HCT116 (cell line): Measurements from ENCODE around the gene GPR108. TPM values are rescaled to one million over a fixed set of nuclear protein-coding genes. Genes with fewer than 3 reads are reported as not detected.

ENCODE experiments used
- ATAC-seq: fragments of 200-7000 bp; cut with Tn5 transposase; 2 replicates; pipeline ENCODE4 v1.9.1; 2020; ENCODE audit warnings: mild to moderate bottlenecking, moderate library complexity
- BruUV-seq: library from RNA; stranded (reverse); fragments of 400-500 nt; replicated peaks from 2 replicates; lab custom pipeline; 2021; lab: Mats Ljungman, UMichigan
- CTCF ChIA-PET: fragments of 300-600 bp; sonication (Branson Sonifier 250); formaldehyde crosslinking; loops from one replicate; lab custom pipeline; 2021; ENCODE audit warnings: antibody characterized with exemption; lab: Charles Lee
- POLR2A ChIA-PET: fragments of 300-600, 350-600 bp; sonication (Branson Sonifier 250); formaldehyde crosslinking; loops from one replicate; lab custom pipeline; 2021; ENCODE audit warnings: antibody characterized with exemption; lab: Charles Lee
- RAD21 ChIA-PET, 2 experiments: fragments of 300-600 bp; sonication (Branson Sonifier 250); formaldehyde crosslinking; loops; one replicate each; lab custom pipeline; 2023; ENCODE audit warnings: low total read pairs in 2 of 2; ENCODE audit not compliant: uncharacterized antibody in 2 of 2, unreplicated experiment in 2 of 2, low non-redundant PET in 1 of 2; lab: Charles Lee
- DNase-seq: peaks from one replicate; pipeline ENCODE4 v3.0.0-alpha.2; 2010; ENCODE audit warnings: low read depth, low spot score
- H2AFZ ChIP-seq: fragments of 200-600 bp; shearing (Covaris generic), sonication (generic); 2 replicates; pipeline ENCODE4 v1.6.1; 2017; ENCODE audit warnings: low read depth, mixed run types, mixed read lengths, antibody characterized with exemption, low read length; ENCODE audit not compliant: poor library complexity, severe bottlenecking
- H3K27ac ChIP-seq: 2 replicates; pipeline ENCODE4 v1.5.1; 2012; ENCODE audit warnings: low read depth, low read length
- H3K27me3 ChIP-seq: fragments of 200-600 bp; sonication (generic); 2 replicates; pipeline ENCODE4 v1.6.1; 2016; ENCODE audit warnings: mixed run types, low read length, mixed read lengths; ENCODE audit not compliant: insufficient read depth
- H3K36me3 ChIP-seq, 2 experiments: fragments of 200-500 bp in 1 of 2; fragments of 200-600 bp in 1 of 2; sonication (Bioruptor generic) in 1 of 2; sonication (generic) in 1 of 2; 2 replicates each; pipeline versions ENCODE4 v1.5.1 to v1.6.1; 2014 to 2016; ENCODE audit warnings: low read length in 2 of 2, inconsistent platforms in 1 of 2, mixed read lengths in 1 of 2, mixed run types in 1 of 2; ENCODE audit not compliant: insufficient read depth in 2 of 2, control insufficient read depth in 1 of 2
- H3K4me1 ChIP-seq, 2 experiments: fragments of 200-600 bp in 1 of 2; sonication (generic) in 1 of 2; 2 replicates each; pipeline versions ENCODE4 v1.5.1 to v1.6.1; 2012 to 2017; ENCODE audit warnings: low read length in 2 of 2, inconsistent platforms in 1 of 2, mild to moderate bottlenecking in 1 of 2, mixed read lengths in 1 of 2, mixed run types in 1 of 2, moderate library complexity in 1 of 2; ENCODE audit not compliant: insufficient read depth in 2 of 2, control insufficient read depth in 1 of 2
- H3K4me2 ChIP-seq: fragments of 200-600 bp; sonication (generic); 2 replicates; pipeline ENCODE4 v1.6.1; 2017; ENCODE audit warnings: mixed run types, low read length, mixed read lengths
- H3K4me3 ChIP-seq, 2 experiments: fragments of 200-600 bp in 1 of 2; sonication (generic) in 1 of 2; replicated peaks in 1 of 2; 2 replicates each; pipeline ENCODE4 v1.5.1; 2011 to 2016; ENCODE audit warnings: low read length in 2 of 2, control low read depth in 1 of 2, low read depth in 1 of 2, mild to moderate bottlenecking in 1 of 2, mixed read lengths in 1 of 2, mixed run types in 1 of 2
- H3K79me2 ChIP-seq: fragments of 200-600 bp; sonication (generic); 2 replicates; pipeline ENCODE4 v1.6.1; 2017; ENCODE audit warnings: mild to moderate bottlenecking, mixed run types, low read length, moderate library complexity, mixed read lengths; ENCODE audit not compliant: insufficient read depth
- H3K9ac ChIP-seq: fragments of 200-600 bp; sonication (generic); 2 replicates; pipeline ENCODE4 v1.6.1; 2016; ENCODE audit warnings: low read length, mixed read lengths
- H3K9me2 ChIP-seq: fragments of 200-600 bp; sonication (generic), shearing (Covaris generic); 2 replicates; pipeline ENCODE4 v1.6.1; 2017; ENCODE audit warnings: mixed run types, mild to moderate bottlenecking, moderate library complexity; ENCODE audit not compliant: insufficient read depth
- H3K9me3 ChIP-seq, 2 experiments: fragments of 200-500 bp in 1 of 2; fragments of 200-600 bp in 1 of 2; sonication (Bioruptor generic) in 1 of 2; sonication (generic) in 1 of 2; 2 replicates each; pipeline ENCODE4 v1.6.1; 2014 to 2017; ENCODE audit warnings: low read length in 2 of 2, mixed read lengths in 2 of 2, inconsistent platforms in 1 of 2, low read depth in 1 of 2, mild to moderate bottlenecking in 1 of 2, mixed run types in 1 of 2, moderate library complexity in 1 of 2; ENCODE audit not compliant: control insufficient read depth in 1 of 2, insufficient read depth in 1 of 2
- H4K20me1 ChIP-seq: fragments of 200-600 bp; sonication (generic), shearing (Covaris generic); 2 replicates; pipeline ENCODE4 v1.6.1; 2017; ENCODE audit warnings: mixed run types, mild to moderate bottlenecking, moderate library complexity; ENCODE audit not compliant: insufficient read depth
- EZH2 ChIP-seq: fragments of 200-600 bp; sonication (generic); IDR thresholded peaks from 2 replicates; pipeline ENCODE4 v1.6.1; 2017; ENCODE audit warnings: antibody characterized with exemption, mixed run types
- EZH2phosphoT487 ChIP-seq: fragments of 200-600 bp; IDR thresholded peaks from 2 replicates; pipeline ENCODE4 v1.6.1; 2018; ENCODE audit warnings: antibody characterized with exemption, borderline replicate concordance
- FOSL1 ChIP-seq: IDR thresholded peaks from 2 replicates; pipeline ENCODE4 v1.6.1; 2012; ENCODE audit warnings: low read depth
- JUND ChIP-seq: IDR thresholded peaks from 2 replicates; pipeline ENCODE4 v1.6.1; 2012
- POLR2A ChIP-seq: IDR thresholded peaks from 2 replicates; pipeline ENCODE4 v1.7.0; 2011; ENCODE audit warnings: borderline replicate concordance; ENCODE audit not compliant: insufficient read depth, insufficient read length; ENCODE audit errors: extremely low read depth
- POLR2AphosphoS5 ChIP-seq: IDR thresholded peaks from 2 replicates; pipeline ENCODE4 v1.6.1; 2011; ENCODE audit warnings: mild to moderate bottlenecking, low read depth, low read length, moderate library complexity
- RAD21 ChIP-seq: IDR thresholded peaks from 2 replicates; pipeline ENCODE4 v1.6.1; 2012; ENCODE audit warnings: low read depth, mild to moderate bottlenecking
- SIN3A ChIP-seq: IDR thresholded peaks from 2 replicates; pipeline ENCODE4 v1.6.1; 2012; ENCODE audit warnings: low read depth
- SP1 ChIP-seq: IDR thresholded peaks from 2 replicates; pipeline ENCODE4 v1.6.1; 2012; ENCODE audit warnings: low read depth
- SRF ChIP-seq: IDR thresholded peaks from 2 replicates; pipeline ENCODE4 v1.6.1; 2012; ENCODE audit warnings: low read depth
- TCF7L2 ChIP-seq: IDR thresholded peaks from 2 replicates; pipeline ENCODE4 v1.7.0; 2011; ENCODE audit warnings: borderline replicate concordance, inconsistent platforms; ENCODE audit not compliant: insufficient read depth, insufficient read length; ENCODE audit errors: extremely low read depth
- YY1 ChIP-seq: IDR thresholded peaks from 2 replicates; pipeline ENCODE4 v1.6.1; 2011; ENCODE audit warnings: low read length, low read depth, moderate library complexity, mild to moderate bottlenecking; ENCODE audit not compliant: insufficient replicate concordance; ENCODE audit errors: extremely low read depth
- intact Hi-C: fragments of 100-400 bp; cut with micrococcal nuclease; formaldehyde crosslinking; loops from 2 replicates; pipeline ENCODE4 v1.10.0; 2022
- total RNA-seq: library from RNA; stranded (reverse); gene quantifications from one replicate; pipeline ENCODE4 v1.2.1, GENCODE V29; 2021; ENCODE audit not compliant: unreplicated experiment
- TF ChIP-seq, protein P1 (sequence below): IDR thresholded peaks from 2 replicates; pipeline ENCODE4 v1.6.1; 2012
- TF ChIP-seq, protein P2 (sequence below): IDR thresholded peaks from 2 replicates; pipeline ENCODE4 v1.6.1; 2012
- TF ChIP-seq, protein P3 (sequence below), 3 experiments: fragments of 200-600 bp in 1 of 3; sonication (generic) in 1 of 3; IDR thresholded peaks in 2 of 3; conservative IDR thresholded peaks in 1 of 3; 2 replicates each; pipeline ENCODE4 v1.5.1; 2012 to 2017; ENCODE audit warnings: low read depth in 2 of 3, low read length in 2 of 3, antibody characterized with exemption in 1 of 3, borderline replicate concordance in 1 of 3, control low read depth in 1 of 3, mild to moderate bottlenecking in 1 of 3, mixed read lengths in 1 of 3, mixed run types in 1 of 3, moderate library complexity in 1 of 3; ENCODE audit not compliant: insufficient read depth in 1 of 3
- TF ChIP-seq, protein P4 (sequence below): IDR thresholded peaks from 2 replicates; pipeline ENCODE4 v1.6.1; 2012; ENCODE audit warnings: low read depth

Gene GPR108
- total RNA-seq, 1 experiment from 2014 or later: 75.0 TPM

DNA sequence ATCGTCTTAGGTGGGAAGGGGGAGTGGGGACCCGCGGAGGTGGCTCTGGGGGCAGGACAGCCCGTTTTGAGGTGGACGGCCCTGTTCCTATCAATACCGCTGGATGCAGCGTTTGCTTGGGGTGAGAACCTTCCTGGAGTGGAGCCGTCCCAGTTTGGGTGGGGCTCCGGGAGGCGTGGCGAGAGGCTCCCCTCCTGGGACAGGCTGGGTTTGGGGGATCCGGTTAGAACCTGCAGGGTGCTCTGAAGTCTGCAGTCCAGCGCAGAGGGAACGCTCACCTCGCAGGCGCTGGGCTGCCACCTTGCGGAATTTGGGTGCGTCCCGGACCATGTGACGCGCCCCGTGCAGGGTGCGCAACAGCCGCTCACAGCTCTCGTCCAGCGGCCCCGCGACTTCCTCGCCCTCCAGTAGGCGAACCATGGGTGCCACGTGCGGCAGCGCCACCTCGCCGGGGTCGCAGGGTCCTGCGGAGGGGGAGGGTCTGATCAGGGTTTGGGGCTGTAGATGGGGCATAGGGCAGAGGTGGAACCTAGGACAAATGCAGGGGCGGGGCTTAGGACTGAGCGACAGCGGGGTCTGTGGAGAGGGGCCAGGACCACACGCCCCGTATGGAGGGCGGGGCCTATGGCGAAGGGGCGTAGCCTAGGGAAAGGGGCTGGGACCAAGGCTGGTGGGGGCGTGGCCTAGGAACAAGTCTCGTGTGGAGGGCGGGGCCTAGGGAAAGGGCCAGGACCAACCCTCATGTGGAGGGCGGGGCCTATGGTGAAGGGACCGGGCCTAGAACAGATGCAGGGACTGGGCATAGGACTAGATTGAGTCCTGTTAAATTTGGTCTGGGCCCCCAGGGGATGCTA is 16.0 kb upstream of the GPR108 start:
- H2AFZ ChIP-seq: no peak overlapping the region

More for the DNA sequence above, 16.0 kb upstream of the GPR108 start:
- RAD21 ChIA-PET: no interaction called here
- peak; percentile 91 for DNase-seq
- Histone ChIP-seq H3K79me2 (peaks cover 6% of the 10 kb centered on the region), H3K4me3 (peak overlapping the region; percentile 26 to 45), H3K9me3 (no peaks in the 10 kb centered on the region), H4K20me1 (no peaks in the 10 kb centered on the region; the same call in 1 of the 2 replicates), H3K4me1 (peaks cover 13 to 31% of the 10 kb centered on the region in 2 experiments; a peak in 3 of 4 replicates), H3K9me2 (no peaks in the 10 kb centered on the region), H3K27me3 (no peaks in the 10 kb centered on the region), H3K27ac (peak overlapping the region; percentile 88), H3K36me3 (peaks cover 18 to 43% of the 10 kb centered on the region in 2 experiments; a peak in 3 of 4 replicates), H3K4me2 (peak overlapping the region; percentile 77), H3K9ac (peak overlapping the region; percentile 59)
- BruUV-seq: no TSS peak
- POLR2A ChIA-PET: interaction anchor here (0.6 to 2.0 kb wide), 3 partner anchors 10 to 16 kb away, joined by 3 to 10 read pairs (median 6); partner anchors contain the start of genes GPR108 and SH2D3A
- ATAC-seq: peak; percentile 88
- TF ChIP-seq, protein P1, sequence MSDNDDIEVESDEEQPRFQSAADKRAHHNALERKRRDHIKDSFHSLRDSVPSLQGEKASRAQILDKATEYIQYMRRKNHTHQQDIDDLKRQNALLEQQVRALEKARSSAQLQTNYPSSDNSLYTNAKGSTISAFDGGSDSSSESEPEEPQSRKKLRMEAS: peak; percentile 99
- TF ChIP-seq TCF7L2 (peak; percentile 24), EZH2phosphoT487 (no peak), FOSL1 (no peak), SIN3A (no peak), EZH2 (no peak), SP1 (peak; percentile 81), SRF (no peak; the same call in 1 of the 2 replicates), POLR2A (peak; percentile 51), POLR2AphosphoS5 (no peak; the same call in 1 of the 2 replicates), YY1 (no peak), JUND (0 out of 2 replicates have a peak, but pooled peaks have one; percentile 20), RAD21 (peak; percentile 78)
- TF ChIP-seq, protein P2, sequence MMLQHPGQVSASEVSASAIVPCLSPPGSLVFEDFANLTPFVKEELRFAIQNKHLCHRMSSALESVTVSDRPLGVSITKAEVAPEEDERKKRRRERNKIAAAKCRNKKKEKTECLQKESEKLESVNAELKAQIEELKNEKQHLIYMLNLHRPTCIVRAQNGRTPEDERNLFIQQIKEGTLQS: no peak
- TF ChIP-seq, protein P3, sequence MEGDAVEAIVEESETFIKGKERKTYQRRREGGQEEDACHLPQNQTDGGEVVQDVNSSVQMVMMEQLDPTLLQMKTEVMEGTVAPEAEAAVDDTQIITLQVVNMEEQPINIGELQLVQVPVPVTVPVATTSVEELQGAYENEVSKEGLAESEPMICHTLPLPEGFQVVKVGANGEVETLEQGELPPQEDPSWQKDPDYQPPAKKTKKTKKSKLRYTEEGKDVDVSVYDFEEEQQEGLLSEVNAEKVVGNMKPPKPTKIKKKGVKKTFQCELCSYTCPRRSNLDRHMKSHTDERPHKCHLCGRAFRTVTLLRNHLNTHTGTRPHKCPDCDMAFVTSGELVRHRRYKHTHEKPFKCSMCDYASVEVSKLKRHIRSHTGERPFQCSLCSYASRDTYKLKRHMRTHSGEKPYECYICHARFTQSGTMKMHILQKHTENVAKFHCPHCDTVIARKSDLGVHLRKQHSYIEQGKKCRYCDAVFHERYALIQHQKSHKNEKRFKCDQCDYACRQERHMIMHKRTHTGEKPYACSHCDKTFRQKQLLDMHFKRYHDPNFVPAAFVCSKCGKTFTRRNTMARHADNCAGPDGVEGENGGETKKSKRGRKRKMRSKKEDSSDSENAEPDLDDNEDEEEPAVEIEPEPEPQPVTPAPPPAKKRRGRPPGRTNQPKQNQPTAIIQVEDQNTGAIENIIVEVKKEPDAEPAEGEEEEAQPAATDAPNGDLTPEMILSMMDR (IDR thresholded peaks at IDR 0.05 in 2 of 3, conservative IDR thresholded peaks at IDR 0.05 in 1 of 3; ENCODE audit: borderline replicate concordance in 1 of 3, insufficient read depth in 1 of 3, low read depth in 2 of 3, low read length in 2 of 3): peak in 2 of 3 experiments; percentile 25 to 43; a peak in 4 of 6 replicates
- TF ChIP-seq, protein P4, sequence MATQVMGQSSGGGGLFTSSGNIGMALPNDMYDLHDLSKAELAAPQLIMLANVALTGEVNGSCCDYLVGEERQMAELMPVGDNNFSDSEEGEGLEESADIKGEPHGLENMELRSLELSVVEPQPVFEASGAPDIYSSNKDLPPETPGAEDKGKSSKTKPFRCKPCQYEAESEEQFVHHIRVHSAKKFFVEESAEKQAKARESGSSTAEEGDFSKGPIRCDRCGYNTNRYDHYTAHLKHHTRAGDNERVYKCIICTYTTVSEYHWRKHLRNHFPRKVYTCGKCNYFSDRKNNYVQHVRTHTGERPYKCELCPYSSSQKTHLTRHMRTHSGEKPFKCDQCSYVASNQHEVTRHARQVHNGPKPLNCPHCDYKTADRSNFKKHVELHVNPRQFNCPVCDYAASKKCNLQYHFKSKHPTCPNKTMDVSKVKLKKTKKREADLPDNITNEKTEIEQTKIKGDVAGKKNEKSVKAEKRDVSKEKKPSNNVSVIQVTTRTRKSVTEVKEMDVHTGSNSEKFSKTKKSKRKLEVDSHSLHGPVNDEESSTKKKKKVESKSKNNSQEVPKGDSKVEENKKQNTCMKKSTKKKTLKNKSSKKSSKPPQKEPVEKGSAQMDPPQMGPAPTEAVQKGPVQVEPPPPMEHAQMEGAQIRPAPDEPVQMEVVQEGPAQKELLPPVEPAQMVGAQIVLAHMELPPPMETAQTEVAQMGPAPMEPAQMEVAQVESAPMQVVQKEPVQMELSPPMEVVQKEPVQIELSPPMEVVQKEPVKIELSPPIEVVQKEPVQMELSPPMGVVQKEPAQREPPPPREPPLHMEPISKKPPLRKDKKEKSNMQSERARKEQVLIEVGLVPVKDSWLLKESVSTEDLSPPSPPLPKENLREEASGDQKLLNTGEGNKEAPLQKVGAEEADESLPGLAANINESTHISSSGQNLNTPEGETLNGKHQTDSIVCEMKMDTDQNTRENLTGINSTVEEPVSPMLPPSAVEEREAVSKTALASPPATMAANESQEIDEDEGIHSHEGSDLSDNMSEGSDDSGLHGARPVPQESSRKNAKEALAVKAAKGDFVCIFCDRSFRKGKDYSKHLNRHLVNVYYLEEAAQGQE: no peak
- CTCF ChIA-PET: interaction anchor here (1.0 kb wide), 3 partner anchors 9 to 109 kb away, joined by 3 read pairs; no protein-coding TSS in a partner anchor
- intact Hi-C loops: loop anchor here (1.0 to 5.0 kb wide), 2 partner anchors 110 to 236 kb away; no protein-coding TSS in a partner anchor
